MCF 10A (cell line): Measurements from ENCODE around the gene GRAMD1A. TPM values are rescaled to one million over a fixed set of nuclear protein-coding genes. Genes with fewer than 3 reads are reported as not detected.

Source experiments
- BruUV-seq: library from RNA; stranded (reverse); fragments of 400-500 nt; replicated peaks from 2 replicates; lab custom pipeline; 2021; lab: Mats Ljungman, UMichigan
- CTCF ChIA-PET: fragments of 300-600 bp; sonication (Branson Sonifier 250); formaldehyde crosslinking; extraction: SDS; loops from one replicate; lab custom pipeline; 2021; ENCODE audit warnings: antibody characterized with exemption, inconsistent platforms; lab: Yijun Ruan, JAX
- POLR2A ChIA-PET: fragments of 300-600, 350-650 bp; sonication (Branson Sonifier 250); formaldehyde crosslinking; extraction: SDS; loops from one replicate; lab custom pipeline; 2020; ENCODE audit warnings: antibody characterized with exemption, inconsistent platforms; lab: Yijun Ruan, JAX
- DNase-seq: peaks from one replicate; pipeline ENCODE4 v3.0.0-alpha.2; 2018; ENCODE audit not compliant: unreplicated experiment
- H3K27ac Mint-ChIP-seq: one replicate; pipeline ENCODE4 v1.8.0; 2022; ENCODE audit warnings: mild to moderate bottlenecking, low read depth, mixed read lengths; ENCODE audit not compliant: unreplicated experiment
- H3K27me3 Mint-ChIP-seq: one replicate; pipeline ENCODE4 v1.8.0; 2022; ENCODE audit warnings: mixed read lengths; ENCODE audit not compliant: insufficient read depth, unreplicated experiment
- H3K36me3 Mint-ChIP-seq: one replicate; pipeline ENCODE4 v1.8.0; 2022; ENCODE audit warnings: mild to moderate bottlenecking, moderate library complexity, mixed read lengths; ENCODE audit not compliant: insufficient read depth, unreplicated experiment
- H3K4me1 Mint-ChIP-seq: one replicate; pipeline ENCODE4 v1.8.0; 2022; ENCODE audit warnings: mixed read lengths; ENCODE audit not compliant: insufficient read depth, unreplicated experiment
- H3K4me3 Mint-ChIP-seq: one replicate; pipeline ENCODE4 v1.8.0; 2022; ENCODE audit warnings: mild to moderate bottlenecking, moderate library complexity, mixed read lengths; ENCODE audit not compliant: unreplicated experiment
- H3K9me3 Mint-ChIP-seq: one replicate; pipeline ENCODE4 v1.8.0; 2022; ENCODE audit warnings: mixed read lengths; ENCODE audit not compliant: unreplicated experiment
- CTCF ChIP-seq: fragments of 200-600 bp; IDR thresholded peaks from one replicate; pipeline ENCODE4 v1.8.0; 2022; ENCODE audit warnings: antibody characterized with exemption, mild to moderate bottlenecking; ENCODE audit not compliant: unreplicated experiment
- intact Hi-C: fragments of 100-400 bp; cut with micrococcal nuclease; formaldehyde crosslinking; loops from 2 replicates; pipeline ENCODE4 v1.14.1; 2022
- total RNA-seq: library from RNA; stranded (reverse); gene quantifications from 2 replicates; pipeline ENCODE4 v1.2.3, GENCODE V29; 2022

Gene GRAMD1A
- total RNA-seq, 1 experiment from 2014 or later = 48.1 TPM

GRCh38 chr19:35032356-35032865 is 32.3 kb downstream of the GRAMD1A start:
- Mint-ChIP-seq H3K36me3 (no peaks in the 10 kb centered on the region), H3K4me3 (no peak overlapping the region), H3K4me1 (peaks cover 6% of the 10 kb centered on the region), H3K9me3 (no peaks in the 10 kb centered on the region), H3K27ac (no peak overlapping the region), H3K27me3 (peaks cover 31% of the 10 kb centered on the region)
- TF ChIP-seq CTCF = no peak
- intact Hi-C loops = no loop called here
- DNase-seq = no peak
- no TSS peak for BruUV-seq
- POLR2A ChIA-PET = interaction anchor here (0.8 kb wide), 1 partner anchor 11 kb away, joined by 3 read pairs; no protein-coding TSS in a partner anchor
- CTCF ChIA-PET = interaction anchor here (0.6 to 2.1 kb wide), 4 partner anchors 12 to 113 kb away, joined by 3 to 13 read pairs (median 8); no protein-coding TSS in a partner anchor

- Mint-ChIP-seq H3K27ac (no peak overlapping the region), H3K4me3 (no peak overlapping the region), H3K9me3 (no peaks in the 10 kb centered on the region), H3K27me3 (peaks cover 31% of the 10 kb centered on the region), H3K4me1 (peaks cover 6% of the 10 kb centered on the region), H3K36me3 (no peaks in the 10 kb centered on the region)
- no peak for TF ChIP-seq CTCF
- no peak for DNase-seq
- ChIA-PET POLR2A (no interaction called here), CTCF (interaction anchor here (0.6 to 2.1 kb wide), 5 partner anchors 9 to 112 kb away, joined by 3 to 11 read pairs (median 3); no protein-coding TSS in a partner anchor)
- intact Hi-C loops = no loop called here
- BruUV-seq = no TSS peak
These were observed 33.2 kb downstream of the GRAMD1A start for GRCh38 chr19:35033067-35034004.

DNA sequence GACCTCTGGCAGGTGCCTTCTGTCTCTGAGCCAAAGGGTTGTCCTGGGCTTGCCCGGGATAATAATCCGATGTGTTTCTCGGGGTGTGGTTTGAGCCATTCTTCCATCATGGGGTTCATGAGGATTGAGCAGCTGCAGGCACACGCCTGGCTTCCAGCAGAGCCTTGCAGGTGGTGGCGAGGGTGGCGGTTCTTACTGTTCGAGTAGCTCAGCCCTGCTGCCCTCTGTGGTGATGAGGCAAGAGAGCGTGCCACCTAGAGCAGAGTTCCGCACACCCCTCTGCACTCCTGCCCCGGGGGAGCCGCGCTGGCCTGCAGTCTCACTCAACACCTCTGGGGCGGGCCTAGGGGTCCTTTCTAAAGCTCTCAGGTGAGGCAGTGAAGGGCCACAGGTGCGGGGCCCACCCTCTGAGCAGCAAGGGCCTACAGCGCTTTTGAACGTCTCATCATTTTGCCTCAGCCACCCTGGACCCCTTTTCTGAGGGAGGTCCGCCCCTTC is 33.9 kb downstream of the GRAMD1A start:
- DNase-seq = no peak
- no peaks in the 10 kb centered on the region for H3K36me3 Mint-ChIP-seq
- intact Hi-C loops = no loop called here
- ChIA-PET CTCF (interaction anchor here (0.6 to 2.1 kb wide), 5 partner anchors 8 to 80 kb away, joined by 3 to 11 read pairs (median 3); no protein-coding TSS in a partner anchor), POLR2A (no interaction called here)
- no peak overlapping the region for H3K27ac Mint-ChIP-seq
- peaks cover 31% of the 10 kb centered on the region for H3K27me3 Mint-ChIP-seq
- no peak overlapping the region for H3K4me3 Mint-ChIP-seq
- H3K4me1 Mint-ChIP-seq = peaks cover 6% of the 10 kb centered on the region
- TF ChIP-seq CTCF = no peak
- H3K9me3 Mint-ChIP-seq = no peaks in the 10 kb centered on the region
- BruUV-seq = no TSS peak
